Ammon's horn (tissue), 1 donor: Measurements from ENCODE around the gene RTP1.
A peak's percentile ranks its signal among the peaks of the same experiment; 100 is the strongest.
"Not testable (repeated sequence)": the region's sequence is repeated elsewhere in the genome, so short reads cannot be mapped to it uniquely, and the experiment has no call there.

Source experiments
- DNase-seq: peaks from one replicate; pipeline ENCODE4 v3.0.0-alpha.2; 2016; ENCODE audit warnings: low spot score

The RTP1 gene, protein sequence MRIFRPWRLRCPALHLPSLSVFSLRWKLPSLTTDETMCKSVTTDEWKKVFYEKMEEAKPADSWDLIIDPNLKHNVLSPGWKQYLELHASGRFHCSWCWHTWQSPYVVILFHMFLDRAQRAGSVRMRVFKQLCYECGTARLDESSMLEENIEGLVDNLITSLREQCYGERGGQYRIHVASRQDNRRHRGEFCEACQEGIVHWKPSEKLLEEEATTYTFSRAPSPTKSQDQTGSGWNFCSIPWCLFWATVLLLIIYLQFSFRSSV

DNA sequence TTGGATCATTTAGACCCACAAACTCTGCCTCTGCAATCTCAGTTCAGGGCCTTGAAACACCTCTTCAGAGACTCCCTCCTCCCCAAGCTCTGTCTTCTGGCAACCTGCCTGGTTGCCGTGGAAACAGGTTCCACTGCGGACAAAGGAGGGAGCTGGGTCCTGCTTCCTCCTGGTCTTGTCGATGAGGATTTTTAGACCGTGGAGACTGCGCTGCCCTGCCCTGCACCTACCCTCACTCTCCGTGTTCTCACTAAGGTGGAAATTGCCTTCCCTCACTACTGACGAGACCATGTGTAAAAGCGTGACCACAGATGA, at the start of gene RTP1:
Gene RTP1 (plus strand): TSS at position 152 of the 315 bp plus-strand sequence. CDS start 30 bp downstream, at position 182.
- DNase-seq, result peak; percentile 44

- no peak for DNase-seq
Measured at GRCh38 chr3:187150186-187150585, 47.1 kb upstream of the RTP1 start.

DNA sequence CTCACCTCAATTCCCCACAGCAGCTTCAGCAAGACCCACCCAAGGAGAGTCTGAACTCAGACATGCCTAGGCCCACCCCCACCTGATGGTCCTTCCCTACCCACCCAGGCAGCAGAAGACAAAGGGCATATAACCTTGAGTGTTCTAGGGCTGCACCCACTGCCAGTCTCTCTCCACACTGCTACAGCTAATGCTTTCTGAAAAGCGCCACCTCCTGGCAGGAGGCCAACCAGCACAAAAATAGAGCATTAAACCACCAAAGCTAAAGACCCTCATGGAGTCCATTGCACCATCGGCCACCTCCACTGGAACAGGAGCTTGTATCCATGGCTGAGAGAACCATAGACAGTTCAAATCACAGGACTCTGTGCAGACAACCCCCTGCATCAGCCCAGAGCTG, 46.7 kb upstream of the RTP1 start:
- no peak for DNase-seq

- DNase-seq, result no peak
Measured at GRCh38 chr3:187161556-187161955, 35.7 kb upstream of the RTP1 start.

- no peak for DNase-seq
Measured at GRCh38 chr3:187162265-187162953, 34.9 kb upstream of the RTP1 start.

- peak; percentile 28 for DNase-seq
Measured at GRCh38 chr3:187165144-187165543, 32.1 kb upstream of the RTP1 start.

DNA sequence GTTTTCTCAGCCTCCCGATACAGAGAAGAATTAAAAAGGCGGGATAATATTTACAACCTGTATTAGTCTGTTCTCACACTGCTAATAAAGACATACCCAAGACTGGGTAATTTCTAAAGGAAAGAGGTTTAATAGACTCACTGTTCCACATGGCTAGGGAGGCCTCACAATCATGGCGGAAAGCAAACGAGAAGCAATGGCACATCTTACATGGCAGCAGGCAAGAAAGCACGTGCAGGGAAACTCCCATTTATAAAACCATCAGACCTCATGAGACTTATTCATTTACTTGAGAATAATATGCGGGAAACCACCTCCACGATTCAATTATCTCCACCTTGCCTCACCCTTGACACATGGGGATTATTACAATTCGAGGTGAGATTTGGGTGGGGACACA, 30.5 kb upstream of the RTP1 start:
- DNase-seq, result no peak

- no peak for DNase-seq
Measured at GRCh38 chr3:187167777-187168176, 29.5 kb upstream of the RTP1 start.

GRCh38 chr3:187169231-187169960, 27.9 kb upstream of the RTP1 start:
- DNase-seq, result no peak

DNA sequence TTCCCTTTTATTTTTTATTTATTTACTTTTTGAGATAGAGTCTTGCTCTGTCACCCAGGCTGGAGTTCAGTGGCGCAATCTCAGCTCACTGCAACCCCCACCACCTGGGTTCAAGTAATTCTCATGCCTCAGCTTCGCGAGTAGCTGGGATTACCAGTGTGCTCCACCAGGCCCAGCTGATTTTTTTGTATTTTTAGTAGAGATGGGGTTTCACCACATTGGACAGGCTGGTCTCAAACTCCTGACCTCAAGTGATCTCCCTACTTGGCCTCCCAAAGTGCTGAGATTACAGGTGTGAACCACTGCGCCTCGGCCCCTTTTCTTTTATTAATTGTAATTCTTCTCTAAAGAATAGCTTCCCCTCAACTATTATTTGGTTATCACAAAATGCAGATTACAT, 26.4 kb upstream of the RTP1 start:
- DNase-seq, result not testable (repeated sequence)

- DNase-seq, result no peak
Measured at GRCh38 chr3:187172929-187173328, 24.4 kb upstream of the RTP1 start.

DNA sequence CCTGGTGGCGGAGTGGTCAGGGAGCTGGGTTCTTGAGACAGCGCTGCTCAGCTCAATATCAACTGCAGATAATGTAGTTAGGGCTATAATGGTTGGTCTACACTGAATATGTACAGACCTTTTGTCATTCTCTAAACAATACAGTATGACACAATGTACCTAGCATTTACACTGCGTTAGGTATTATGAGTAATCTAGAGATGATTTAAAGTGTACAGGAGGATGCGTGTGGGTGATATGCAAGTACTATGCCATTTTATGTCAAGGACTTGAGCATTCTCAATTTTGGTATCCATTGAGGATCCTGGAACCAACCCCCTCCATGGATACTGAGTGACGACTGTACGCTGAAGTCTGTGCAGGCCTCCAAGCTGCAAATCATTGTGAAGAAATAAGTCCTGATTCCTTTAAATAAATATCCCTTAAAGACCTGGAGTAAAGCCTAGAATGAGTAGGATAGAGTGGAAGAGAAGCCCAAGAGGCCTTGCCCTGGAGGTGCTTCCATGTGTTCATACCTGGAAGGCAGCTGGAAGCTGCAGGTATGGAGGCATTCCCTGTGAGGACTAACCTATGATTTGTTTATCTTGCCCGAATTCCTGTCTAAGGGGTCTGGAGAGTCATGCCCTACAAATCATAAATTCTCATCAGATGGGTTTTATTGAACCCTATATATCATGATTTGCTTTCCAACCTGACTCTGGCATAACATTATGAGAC, 15.7 kb upstream of the RTP1 start:
- no peak for DNase-seq

- DNase-seq, result peak; percentile 14
Measured at GRCh38 chr3:187183210-187183862, 13.9 kb upstream of the RTP1 start.

- DNase-seq, result no peak
Measured at GRCh38 chr3:187183903-187184302, 13.4 kb upstream of the RTP1 start.

GRCh38 chr3:187185759-187186158, 11.5 kb upstream of the RTP1 start:
- DNase-seq, result no peak

DNA sequence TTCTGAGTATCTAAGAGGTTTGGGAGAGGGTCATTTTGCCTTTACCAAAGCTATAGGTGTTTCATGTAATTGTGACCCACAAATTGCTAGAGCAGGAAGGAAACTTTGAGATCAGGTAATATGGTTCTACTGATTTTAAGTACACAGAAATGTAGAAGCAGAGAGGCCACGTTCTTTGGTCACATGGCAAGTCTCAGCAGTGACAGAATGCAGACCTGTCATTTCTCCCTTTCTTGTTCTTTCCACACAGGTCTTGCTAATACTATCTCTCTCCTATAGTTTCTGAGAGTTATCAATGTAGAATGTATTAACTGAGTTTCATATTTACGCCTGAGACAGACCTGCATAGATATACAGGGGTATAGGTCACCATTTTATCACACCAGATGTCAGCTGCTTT, 10.9 kb upstream of the RTP1 start:
- no peak for DNase-seq

DNA sequence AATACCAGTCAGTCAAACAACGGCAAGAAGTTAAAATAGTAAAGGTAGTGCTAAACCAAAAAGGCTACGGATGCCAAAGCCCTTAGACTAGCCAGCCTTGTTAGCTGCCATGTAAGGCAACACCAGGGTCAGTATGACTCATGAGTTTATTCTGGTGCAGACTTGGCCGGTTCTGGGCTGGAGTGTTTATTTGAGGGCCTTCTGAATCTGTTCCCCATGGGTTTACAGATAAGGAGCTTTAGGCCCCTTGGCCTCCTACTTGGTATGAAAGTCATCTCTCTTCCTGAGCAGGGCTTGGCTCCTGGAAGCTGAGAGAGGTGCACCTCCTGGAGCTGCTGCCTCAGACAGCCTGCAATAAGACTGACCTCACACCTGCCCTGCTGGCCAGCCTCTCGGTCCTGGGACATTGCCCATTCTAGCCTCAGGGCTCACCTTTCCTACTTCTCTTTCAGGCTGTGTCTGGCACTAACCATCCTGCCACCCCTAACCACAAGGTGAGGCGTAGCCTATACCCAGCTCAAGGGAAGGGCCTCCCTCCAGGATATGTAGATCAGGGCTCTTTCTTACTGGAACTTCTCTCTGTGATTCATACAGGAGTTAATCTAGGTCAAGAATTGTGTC, 10.4 kb upstream of the RTP1 start:
- DNase-seq, result no peak

- no peak for DNase-seq
Measured at GRCh38 chr3:187188931-187189330, 8.4 kb upstream of the RTP1 start.

GRCh38 chr3:187191271-187191670, 6.0 kb upstream of the RTP1 start:
- DNase-seq, result no peak

DNA sequence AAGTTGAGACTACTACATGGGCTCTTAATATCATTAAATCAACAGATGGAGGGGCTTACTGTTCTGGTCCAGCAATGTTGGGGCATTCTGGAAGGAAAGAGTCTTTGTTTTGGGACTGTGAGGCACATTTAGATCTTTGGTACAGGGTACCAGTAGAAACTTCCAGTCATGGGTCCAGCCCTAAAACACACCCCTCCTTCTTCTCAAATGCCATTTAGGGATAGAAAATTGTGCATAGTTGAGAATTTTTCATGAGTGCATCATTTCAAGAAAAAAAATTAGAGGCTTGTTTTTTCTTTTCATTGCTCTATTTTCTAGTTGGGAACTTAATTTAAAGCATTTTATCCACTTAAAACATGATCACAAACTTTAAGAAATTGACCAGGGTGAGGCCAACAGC, 4.1 kb upstream of the RTP1 start:
- DNase-seq, result no peak

DNA sequence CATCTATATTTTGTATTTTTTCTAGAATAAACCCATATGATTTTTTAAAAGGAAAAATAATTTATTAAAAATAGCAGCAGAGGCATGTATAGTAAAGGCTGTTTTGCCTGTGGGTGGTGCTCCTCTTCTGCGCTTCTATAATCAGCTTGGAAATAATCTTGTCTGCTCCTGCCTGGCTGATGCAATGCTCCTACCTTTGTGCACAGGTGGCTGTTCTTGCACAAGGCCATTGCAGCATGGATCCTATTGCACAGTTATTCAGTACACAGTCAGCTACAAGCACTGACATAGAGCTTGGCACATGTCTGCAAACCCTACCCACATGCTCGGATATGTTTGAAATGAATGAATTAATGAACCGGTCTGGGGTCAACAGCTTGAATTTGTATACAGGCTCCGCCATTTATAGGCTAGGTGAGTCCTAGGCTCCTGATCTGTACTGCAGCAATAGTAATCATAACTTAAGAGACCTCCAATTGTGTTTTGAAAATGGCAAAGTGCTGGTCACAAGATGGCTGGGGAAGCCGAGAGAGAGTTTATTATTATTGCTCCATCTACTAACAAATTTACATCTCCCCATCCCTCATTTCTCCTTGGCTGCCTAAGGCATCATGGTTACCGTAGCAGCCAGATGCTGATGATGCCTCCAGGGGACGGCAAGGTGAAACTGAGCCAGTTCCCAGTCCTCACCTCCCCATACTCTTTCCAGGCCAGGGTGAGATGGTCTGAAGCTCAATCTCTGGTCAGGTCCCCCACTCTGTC, 532 bp upstream of the RTP1 start:
- no peak for DNase-seq
